Measurements from ENCODE around the gene ARHGAP18. TPM values are rescaled to one million over a fixed set of nuclear protein-coding genes. Genes with fewer than 3 reads are reported as not detected.

ARHGAP18 gene
- total RNA-seq, 1 experiment from 2014 or later = 2.4 TPM

DNA sequence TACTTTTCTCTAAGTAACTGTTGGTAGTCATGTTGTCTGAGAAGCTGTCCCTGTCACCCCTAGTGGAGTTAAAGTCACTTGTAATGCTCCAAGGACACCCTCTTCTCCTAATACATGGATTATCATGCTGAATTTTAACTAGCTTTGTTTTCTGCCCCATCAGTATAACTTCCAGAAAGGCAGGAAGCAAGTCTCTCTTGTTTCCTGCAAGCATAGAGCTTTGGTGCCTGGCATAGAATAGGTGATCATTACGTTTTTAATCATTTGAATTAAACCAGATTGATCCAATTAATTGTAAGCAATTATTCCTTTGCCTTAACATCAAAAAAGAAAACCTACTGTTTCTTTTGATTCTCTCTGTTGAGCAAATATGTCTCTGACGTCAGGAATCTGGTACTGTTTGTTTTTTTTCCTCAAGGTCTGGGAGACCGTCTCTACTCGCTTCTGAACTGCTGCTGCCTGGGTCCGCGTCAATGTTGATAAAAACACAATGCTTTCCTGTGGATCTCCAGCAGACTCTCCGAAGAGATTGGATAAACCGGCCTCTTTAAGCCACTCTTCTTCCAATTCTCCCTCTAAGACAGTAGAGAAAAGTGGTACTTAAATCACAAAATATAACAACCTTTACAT is 71.8 kb downstream of the ARHGAP18 start:
- Histone ChIP-seq H4K91ac (ENCODE audit: insufficient read length, low read depth, low read length) (no peak overlapping the region), H3K23ac (ENCODE audit: insufficient read length, low read depth, low read length) (no peak overlapping the region), H3T11ph (ENCODE audit: low read length) (no peak overlapping the region), H3K18ac (ENCODE audit: insufficient read length, low read depth, low read length) (no peak overlapping the region), H3K9me3 (ENCODE audit: control insufficient read depth, low read depth, low read length) (no peaks in the 10 kb centered on the region), H3K56ac (ENCODE audit: insufficient read length, low read depth, low read length) (no peak overlapping the region), H4K5ac (ENCODE audit: insufficient read length, low read depth, low read length) (no peak overlapping the region), H3K27me3 (ENCODE audit: insufficient read depth, low read length) (no peaks in the 10 kb centered on the region), H4K20me1 (ENCODE audit: control insufficient read depth, insufficient read depth, insufficient read length) (no peaks in the 10 kb centered on the region), H3K4ac (ENCODE audit: low read depth, low read length) (no peak overlapping the region), H3K23me2 (ENCODE audit: insufficient read length, low read depth, low read length, poor library complexity, severe bottlenecking) (no peaks in the 10 kb centered on the region), H4K8ac (replicated peaks; ENCODE audit: insufficient read length, low read depth, low read length) (no peak overlapping the region), H2AK5ac (ENCODE audit: insufficient read length, low read length) (no peak overlapping the region), H2BK20ac (ENCODE audit: low read depth, low read length, poor library complexity, severe bottlenecking) (no peak overlapping the region), H2BK5ac (ENCODE audit: insufficient read length, low read length) (no peak overlapping the region), H3K4me2 (ENCODE audit: insufficient read depth, insufficient read length, low read length) (no peak overlapping the region), H2AFZ (ENCODE audit: low read length) (no peak overlapping the region), H3K79me1 (ENCODE audit: insufficient read depth, low read depth, low read length, poor library complexity, severe bottlenecking) (no peaks in the 10 kb centered on the region), H3K27ac (ENCODE audit: insufficient read length, low read depth, low read length) (no peak overlapping the region), H3K9ac (ENCODE audit: extremely low read depth, insufficient read length, low read length) (no peak overlapping the region), H2BK12ac (ENCODE audit: insufficient read length, low read depth, low read length) (no peak overlapping the region), H3K79me2 (ENCODE audit: insufficient read depth, low read length) (no peaks in the 10 kb centered on the region), H2BK15ac (ENCODE audit: low read depth, low read length) (no peak overlapping the region), H3K14ac (ENCODE audit: insufficient read depth, low read length) (no peak overlapping the region), H3K4me1 (ENCODE audit: insufficient read depth, low read length) (no peaks in the 10 kb centered on the region; the same call in 1 of the 2 replicates), H2BK120ac (ENCODE audit: low read depth, low read length, poor library complexity, severe bottlenecking) (no peak overlapping the region)
- peaks cover 5 to 11% of the 10 kb centered on the region in 2 experiments for H3K4me1 Mint-ChIP-seq
- WGBS (ENCODE audit: extremely low coverage, insufficient read length, low lambda C conversion rate) = no CpG with 5 or more reads among the region's 8 CpGs
- no peaks in the 10 kb centered on the region for H3K27me3 Mint-ChIP-seq (ENCODE audit: low read depth)
- peaks cover 0 to 4% (median 0%) of the 10 kb centered on the region in 3 experiments; a peak in 2 of 7 replicates for H3K36me3 Mint-ChIP-seq (ENCODE audit: insufficient read depth in 1 of 3, low read depth in 3 of 3)
- no peaks in the 10 kb centered on the region for H3K9me3 Mint-ChIP-seq
- TF ChIP-seq, protein P1, sequence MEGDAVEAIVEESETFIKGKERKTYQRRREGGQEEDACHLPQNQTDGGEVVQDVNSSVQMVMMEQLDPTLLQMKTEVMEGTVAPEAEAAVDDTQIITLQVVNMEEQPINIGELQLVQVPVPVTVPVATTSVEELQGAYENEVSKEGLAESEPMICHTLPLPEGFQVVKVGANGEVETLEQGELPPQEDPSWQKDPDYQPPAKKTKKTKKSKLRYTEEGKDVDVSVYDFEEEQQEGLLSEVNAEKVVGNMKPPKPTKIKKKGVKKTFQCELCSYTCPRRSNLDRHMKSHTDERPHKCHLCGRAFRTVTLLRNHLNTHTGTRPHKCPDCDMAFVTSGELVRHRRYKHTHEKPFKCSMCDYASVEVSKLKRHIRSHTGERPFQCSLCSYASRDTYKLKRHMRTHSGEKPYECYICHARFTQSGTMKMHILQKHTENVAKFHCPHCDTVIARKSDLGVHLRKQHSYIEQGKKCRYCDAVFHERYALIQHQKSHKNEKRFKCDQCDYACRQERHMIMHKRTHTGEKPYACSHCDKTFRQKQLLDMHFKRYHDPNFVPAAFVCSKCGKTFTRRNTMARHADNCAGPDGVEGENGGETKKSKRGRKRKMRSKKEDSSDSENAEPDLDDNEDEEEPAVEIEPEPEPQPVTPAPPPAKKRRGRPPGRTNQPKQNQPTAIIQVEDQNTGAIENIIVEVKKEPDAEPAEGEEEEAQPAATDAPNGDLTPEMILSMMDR (conservative IDR thresholded peaks at IDR 0.05) = no peak
- no peak overlapping the region for H3K4me3 Mint-ChIP-seq
- peak overlapping the region in 2 of 3 experiments; percentile 28 to 49; a peak in 2 of 7 replicates for H3K27ac Mint-ChIP-seq
- no peak for DNase-seq
